ENCODE measurements around the gene P3H2. TPM values are rescaled to one million over a fixed set of nuclear protein-coding genes. Genes with fewer than 3 reads are reported as not detected.

P3H2 gene
- total RNA-seq, 4 donors from 2014 or later: 0.85 to 6.8 (median 4.8) TPM

DNA sequence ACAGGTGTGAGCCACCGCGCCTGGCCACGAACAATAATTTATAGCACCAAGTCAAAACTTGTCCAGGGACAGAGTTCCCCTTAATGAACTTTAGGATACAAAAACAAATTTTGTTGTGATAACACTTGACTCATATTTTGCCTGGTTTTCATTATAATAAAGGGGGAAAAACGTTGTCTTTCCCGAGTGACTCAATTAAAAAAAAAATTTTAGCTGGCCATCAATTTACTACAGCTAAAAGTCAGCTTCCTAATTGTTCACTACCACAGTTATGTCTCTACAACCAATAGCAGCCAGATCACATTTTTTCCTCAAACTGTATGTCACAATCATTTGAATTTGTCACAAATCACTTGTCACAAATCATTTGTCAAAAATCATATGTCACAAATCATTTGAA lies 116.0 kb downstream of the P3H2 start:
- TF ChIP-seq, protein P1, sequence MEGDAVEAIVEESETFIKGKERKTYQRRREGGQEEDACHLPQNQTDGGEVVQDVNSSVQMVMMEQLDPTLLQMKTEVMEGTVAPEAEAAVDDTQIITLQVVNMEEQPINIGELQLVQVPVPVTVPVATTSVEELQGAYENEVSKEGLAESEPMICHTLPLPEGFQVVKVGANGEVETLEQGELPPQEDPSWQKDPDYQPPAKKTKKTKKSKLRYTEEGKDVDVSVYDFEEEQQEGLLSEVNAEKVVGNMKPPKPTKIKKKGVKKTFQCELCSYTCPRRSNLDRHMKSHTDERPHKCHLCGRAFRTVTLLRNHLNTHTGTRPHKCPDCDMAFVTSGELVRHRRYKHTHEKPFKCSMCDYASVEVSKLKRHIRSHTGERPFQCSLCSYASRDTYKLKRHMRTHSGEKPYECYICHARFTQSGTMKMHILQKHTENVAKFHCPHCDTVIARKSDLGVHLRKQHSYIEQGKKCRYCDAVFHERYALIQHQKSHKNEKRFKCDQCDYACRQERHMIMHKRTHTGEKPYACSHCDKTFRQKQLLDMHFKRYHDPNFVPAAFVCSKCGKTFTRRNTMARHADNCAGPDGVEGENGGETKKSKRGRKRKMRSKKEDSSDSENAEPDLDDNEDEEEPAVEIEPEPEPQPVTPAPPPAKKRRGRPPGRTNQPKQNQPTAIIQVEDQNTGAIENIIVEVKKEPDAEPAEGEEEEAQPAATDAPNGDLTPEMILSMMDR (IDR thresholded peaks at IDR 0.05; ENCODE audit: low read depth): no peak

DNA sequence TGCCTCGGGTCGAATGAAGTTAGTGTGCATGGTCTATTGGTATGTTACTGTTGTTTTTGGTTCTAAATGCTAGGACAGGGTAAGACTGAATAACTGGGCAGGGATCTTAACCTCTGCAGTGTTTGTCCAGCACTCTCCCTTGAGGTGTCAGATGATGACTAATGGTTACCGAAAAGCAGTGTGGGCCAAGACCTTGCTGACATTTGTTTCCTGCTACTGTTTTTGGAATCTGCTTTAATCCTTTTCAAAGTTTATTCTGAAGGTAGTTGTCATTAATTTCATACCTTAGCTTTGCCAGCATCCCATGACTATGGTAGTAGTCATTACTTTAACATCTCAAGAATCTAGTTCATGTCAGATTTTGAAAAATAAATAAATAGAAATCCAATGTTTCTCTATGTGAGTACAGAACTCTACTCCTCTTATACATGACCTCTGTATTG lies 117.0 kb downstream of the P3H2 start:
- TF ChIP-seq, protein P1 (IDR thresholded peaks at IDR 0.05; ENCODE audit: low read depth): no peak

DNA sequence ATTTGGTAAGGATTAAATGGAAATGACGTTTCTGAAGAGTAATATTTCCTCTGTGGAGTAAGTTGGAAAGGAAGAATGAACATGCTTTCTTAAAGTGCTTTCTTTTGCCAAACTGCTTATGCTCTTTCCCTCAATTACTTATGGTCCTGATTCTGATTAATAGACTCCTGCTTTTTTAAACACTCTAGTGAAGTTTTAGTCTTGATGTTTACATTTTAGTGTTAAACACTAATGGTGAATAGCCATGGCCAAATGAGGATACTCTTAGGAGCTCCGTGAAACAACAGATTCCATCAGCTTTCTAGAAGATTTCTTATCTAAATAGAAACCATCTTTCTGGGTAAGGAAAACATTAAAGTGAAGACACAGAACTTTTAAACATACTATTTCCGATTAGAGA lies 117.6 kb downstream of the P3H2 start:
- TF ChIP-seq, protein P1 (IDR thresholded peaks at IDR 0.05; ENCODE audit: low read depth): no peak

DNA sequence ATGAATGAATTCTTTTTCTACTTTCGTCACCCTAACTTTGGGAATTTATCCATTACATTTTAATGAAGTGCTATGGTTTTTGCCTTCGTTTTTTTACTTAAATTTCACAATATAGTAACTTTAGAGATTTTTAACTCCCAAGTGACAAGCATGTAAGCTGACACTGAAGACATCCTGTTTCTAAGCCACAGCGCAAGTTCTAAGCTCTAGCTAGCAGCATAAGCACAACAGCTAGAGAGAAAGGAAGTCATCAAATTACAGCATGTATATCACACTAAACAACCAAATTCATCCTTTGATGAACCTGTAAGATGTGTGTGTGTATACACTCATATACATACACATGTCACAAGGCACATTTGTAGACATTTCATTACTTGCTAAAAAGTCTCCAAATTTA lies 119.3 kb downstream of the P3H2 start:
- TF ChIP-seq, protein P1 (IDR thresholded peaks at IDR 0.05; ENCODE audit: low read depth): no peak

GRCh38 chr3:190000861-190001196 lies 119.9 kb downstream of the P3H2 start:
- TF ChIP-seq, protein P1 (IDR thresholded peaks at IDR 0.05; ENCODE audit: low read depth): no peak

DNA sequence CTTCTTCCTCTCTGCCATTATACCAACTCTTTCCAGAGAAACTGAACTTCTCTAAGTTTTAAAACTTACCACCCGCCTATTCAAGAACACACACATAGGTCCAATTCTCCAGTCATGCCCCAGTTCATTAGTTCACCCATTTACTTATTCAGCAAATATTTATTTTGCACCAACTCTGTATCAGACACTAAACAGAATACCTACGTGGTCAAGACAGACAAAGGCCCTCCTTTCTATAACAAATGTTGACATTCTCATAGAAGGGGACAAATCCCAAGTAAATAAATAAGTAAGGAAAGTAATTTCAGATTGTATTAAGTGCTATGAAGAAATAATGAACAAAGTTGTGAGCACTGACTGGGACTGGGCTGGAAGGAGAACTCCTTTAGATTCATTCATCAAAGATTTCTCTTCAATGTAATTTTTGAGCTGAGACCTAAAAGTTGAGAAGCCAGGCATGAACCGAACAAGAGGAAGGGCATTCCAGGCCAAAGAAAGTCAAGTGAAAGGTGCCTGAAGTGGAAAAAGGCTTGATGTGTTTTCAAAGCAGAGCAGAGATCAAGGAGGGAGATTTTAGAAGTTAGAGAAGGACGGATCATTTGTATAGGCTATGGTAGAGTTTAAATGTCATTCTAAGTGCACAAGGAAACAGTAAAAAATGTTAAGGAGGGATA lies 120.4 kb downstream of the P3H2 start:
- TF ChIP-seq, protein P1 (IDR thresholded peaks at IDR 0.05; ENCODE audit: low read depth): no peak

- TF ChIP-seq, protein P1 (IDR thresholded peaks at IDR 0.05; ENCODE audit: low read depth): no peak
These were observed 121.0 kb downstream of the P3H2 start for GRCh38 chr3:189999718-190000117.

Data from subcutaneous adipose tissue (tissue), 4 donors.